ENCODE data around the gene FCHSD1. TPM values are rescaled to one million over a fixed set of nuclear protein-coding genes. Genes with fewer than 3 reads are reported as not detected.
"Not testable (repeated sequence)": the region's sequence is repeated elsewhere in the genome, so short reads cannot be mapped to it uniquely, and the experiment has no call there.

The FCHSD1 gene
- polyA plus RNA-seq, 4 donors: 12.9 to 18.3 (median 14.9) TPM

DNA sequence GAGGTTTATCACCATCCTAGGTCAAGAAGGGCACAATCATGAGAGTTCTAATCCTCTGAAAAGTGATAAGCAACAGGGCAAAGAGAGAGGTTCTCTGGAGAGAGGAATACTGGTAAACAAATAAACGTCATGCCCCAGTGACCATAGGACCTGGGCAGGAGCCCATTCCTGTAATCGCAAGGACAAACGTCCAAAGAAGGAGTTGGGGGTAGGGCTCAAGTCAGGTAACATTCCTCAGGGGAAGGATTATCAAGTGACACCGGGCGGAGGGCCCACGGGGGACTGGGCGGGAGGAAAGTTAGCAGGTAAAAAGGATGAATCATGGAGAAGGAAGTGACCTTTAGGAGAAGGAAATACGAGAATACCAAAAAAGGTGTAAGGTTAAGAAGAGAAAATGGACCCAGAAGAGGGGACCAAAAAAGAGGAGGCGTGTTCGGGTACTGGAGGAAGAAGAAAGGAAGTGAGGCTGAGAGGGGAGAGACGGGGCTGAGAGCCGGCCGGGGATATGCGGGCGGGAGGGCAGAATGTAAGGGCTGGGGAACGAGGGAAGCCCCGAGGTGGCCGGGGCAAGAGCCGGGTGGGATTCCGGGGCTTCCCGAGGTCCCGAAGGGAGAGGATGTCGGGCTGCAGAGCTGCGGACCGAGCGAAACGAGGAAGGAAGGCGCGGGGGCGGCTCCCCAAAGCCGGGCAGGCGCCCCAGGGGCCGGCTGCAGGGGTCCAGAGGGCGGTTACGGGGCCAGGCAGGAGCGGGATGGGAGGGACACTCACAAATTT, 33.0 kb downstream of the FCHSD1 start:
- DNase-seq (ENCODE audit: low read depth in 4 of 4, low spot score in 3 of 4): peak in 1 of 4 donors; percentile 36

DNA sequence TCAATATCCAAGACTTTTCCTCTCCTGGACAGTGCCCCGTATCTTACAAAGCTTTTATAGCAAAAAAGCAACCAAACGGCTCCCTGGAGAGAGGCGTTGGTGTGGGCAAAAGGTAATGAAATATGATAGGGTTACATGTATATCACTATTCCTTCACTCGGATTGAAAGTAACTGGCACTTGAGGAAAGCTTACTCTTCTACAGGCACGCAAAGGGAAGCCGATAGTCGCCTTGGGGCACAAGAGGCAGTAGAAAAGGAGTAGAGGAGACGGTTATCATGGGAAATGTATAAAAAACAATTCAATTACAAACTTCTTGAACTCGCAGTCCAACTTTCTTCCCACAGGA, 33.6 kb downstream of the FCHSD1 start:
- no peak for DNase-seq (ENCODE audit: low read depth in 4 of 4, low spot score in 3 of 4)

DNA sequence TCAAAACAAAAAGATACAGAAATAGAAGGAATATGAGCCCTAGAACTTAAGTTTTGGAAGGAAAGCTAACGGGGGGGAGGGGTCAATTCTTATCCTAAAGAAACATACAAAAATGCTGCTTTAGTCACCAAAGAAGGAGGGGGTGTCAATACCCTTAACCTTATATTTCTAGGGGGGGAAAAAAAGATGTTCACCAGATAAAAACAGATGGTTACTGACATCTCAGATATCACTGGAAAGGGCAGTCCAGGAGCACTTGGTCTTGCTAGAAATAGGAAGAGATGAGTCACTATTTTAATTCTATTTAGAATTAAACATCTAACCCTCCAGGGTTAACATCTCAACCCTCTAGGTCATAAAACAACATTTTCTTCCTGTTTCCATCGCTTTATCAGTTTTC, 34.1 kb downstream of the FCHSD1 start:
- no peak for DNase-seq (ENCODE audit: low read depth in 4 of 4, low spot score in 3 of 4)

DNA sequence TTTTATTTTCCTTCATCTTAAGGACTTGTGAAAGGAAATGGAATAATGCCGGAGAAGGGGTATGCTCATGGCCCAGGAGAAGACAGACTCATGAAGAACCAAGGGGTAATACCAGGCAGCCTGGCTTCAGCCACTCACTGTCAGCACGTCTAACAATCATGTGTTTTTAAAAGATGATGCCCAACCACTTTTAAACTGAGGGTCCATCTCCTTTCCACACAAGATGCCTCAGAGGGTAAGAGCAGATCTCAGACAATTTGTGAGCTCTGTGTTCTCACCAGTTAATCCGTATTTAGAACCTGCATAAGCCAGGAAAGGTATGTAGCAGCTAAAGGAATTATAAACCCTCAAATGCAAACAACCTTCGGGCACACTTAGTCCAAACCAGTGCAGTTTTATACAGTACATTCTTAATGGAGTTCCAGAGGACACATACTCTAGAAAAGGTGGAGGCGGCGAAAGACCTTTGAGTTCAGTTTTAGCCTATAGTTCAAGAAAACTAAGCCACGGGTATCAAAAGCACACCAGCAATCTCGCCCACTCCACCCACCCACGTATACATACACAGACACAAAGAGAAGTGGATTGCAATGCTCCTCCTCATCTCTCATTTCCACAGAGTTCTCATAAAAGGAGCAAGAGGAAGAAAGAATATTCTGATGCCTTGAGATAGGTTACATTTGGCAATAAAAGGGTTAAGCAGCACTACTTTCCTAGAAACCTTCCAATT, 35.1 kb downstream of the FCHSD1 start:
- no peak for DNase-seq (ENCODE audit: low read depth in 4 of 4, low spot score in 3 of 4)

DNA sequence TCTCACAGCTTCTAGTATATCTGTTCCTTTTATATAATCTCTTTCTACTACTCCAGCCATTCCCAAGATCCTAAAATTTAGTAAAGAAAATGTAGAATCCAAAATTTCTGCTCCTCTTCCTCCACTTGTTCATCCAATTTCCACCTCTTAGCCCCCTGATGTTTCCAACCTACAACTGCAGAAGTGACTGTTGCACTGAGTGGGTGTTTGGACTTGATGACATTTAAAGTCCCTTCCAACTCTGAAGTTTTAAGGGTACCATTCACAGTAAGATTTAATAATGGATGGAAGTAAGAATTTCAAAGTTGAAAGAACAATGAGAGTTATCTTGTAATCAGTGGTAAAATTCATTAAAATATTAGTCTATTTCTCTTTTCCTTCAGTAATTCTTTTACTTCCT, 37.9 kb downstream of the FCHSD1 start:
- no peak for DNase-seq (ENCODE audit: low read depth in 4 of 4, low spot score in 3 of 4)

DNA sequence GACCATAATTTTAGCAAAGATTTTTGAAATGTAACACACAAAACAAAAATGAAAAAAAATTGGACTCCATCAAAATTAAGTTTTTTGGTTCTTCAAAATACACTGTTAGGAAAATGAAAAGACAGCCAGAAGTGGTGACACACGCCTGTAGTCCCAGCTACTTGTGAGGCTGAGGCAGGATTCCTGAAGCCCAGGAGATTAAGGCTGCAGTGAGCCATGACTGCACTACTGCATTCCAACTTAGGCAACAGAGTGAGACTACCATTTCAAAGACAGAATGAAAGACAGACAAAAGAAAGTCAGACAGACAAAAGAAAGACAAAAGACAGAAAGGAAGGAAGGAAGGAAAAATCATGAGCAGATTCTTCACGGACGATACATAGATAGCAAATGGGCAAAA, 39.9 kb downstream of the FCHSD1 start:
- no peak for DNase-seq (ENCODE audit: low read depth in 4 of 4, low spot score in 3 of 4)

DNA sequence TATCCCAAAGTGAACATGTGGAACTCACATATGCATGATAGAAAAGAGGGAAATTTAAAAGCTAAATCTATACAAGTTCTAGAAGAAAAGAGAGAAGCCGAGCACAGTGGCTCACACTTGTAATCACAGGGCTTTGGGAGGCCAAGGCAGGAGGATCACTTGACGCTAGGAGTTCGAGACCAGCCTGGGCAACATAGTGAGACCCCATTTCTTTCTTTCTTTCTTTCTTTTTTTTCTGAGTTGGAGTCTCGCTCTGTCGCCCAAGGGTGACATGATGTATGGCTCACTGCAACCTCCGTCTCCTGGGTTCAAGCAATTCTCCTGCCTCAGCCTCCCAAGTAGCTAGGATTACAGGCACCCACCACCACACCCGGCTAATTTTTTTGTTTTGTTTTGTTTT, 41.3 kb downstream of the FCHSD1 start:
- not testable (repeated sequence) for DNase-seq (ENCODE audit: low read depth in 4 of 4, low spot score in 3 of 4)

GRCh38 chr5:141609044-141609443, 42.2 kb downstream of the FCHSD1 start:
- DNase-seq (ENCODE audit: low read depth in 4 of 4, low spot score in 3 of 4): no peak

DNA sequence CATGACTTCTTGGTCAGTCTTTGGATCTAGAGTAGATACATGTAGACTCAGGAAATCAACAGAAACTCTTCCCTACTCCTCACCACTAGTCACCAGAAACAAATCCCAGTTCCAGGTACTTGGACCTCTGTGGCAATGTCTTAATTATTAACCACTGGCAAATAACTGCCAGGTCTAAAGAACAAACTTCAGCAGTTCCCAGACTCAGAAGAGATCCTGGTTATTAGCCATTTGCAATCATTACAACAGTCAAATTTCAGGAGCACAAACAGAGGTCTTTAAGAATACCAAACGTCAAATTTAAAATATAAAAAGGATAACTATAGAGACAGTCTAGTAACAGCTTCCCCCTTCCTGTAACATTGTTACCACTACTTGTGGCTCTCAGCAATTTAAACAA, 42.7 kb downstream of the FCHSD1 start:
- DNase-seq (ENCODE audit: low read depth in 4 of 4, low spot score in 3 of 4): no peak

DNA sequence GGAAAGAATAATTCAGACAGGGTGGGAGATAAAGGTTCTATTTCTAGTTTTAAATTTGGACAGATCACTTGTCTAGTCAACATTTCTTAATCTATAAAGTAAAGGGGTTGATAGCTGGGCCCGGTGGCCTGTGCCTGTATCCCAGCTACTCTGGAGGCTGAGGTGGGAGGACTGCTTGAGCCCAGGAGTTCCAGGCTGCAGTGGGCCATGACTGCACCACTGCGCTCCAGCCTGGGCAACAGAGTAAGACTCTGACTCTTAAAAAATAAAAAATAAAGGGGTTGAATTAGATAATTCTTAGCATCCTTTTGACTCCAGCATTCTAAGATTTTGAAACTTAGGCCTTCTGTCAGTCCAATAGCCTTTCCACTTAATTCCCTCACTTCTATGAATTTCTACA, 43.2 kb downstream of the FCHSD1 start:
- no peak for DNase-seq (ENCODE audit: low read depth in 4 of 4, low spot score in 3 of 4)

GRCh38 chr5:141605523-141606277, 45.5 kb downstream of the FCHSD1 start:
- DNase-seq (ENCODE audit: low read depth in 4 of 4, low spot score in 3 of 4): no peak

DNA sequence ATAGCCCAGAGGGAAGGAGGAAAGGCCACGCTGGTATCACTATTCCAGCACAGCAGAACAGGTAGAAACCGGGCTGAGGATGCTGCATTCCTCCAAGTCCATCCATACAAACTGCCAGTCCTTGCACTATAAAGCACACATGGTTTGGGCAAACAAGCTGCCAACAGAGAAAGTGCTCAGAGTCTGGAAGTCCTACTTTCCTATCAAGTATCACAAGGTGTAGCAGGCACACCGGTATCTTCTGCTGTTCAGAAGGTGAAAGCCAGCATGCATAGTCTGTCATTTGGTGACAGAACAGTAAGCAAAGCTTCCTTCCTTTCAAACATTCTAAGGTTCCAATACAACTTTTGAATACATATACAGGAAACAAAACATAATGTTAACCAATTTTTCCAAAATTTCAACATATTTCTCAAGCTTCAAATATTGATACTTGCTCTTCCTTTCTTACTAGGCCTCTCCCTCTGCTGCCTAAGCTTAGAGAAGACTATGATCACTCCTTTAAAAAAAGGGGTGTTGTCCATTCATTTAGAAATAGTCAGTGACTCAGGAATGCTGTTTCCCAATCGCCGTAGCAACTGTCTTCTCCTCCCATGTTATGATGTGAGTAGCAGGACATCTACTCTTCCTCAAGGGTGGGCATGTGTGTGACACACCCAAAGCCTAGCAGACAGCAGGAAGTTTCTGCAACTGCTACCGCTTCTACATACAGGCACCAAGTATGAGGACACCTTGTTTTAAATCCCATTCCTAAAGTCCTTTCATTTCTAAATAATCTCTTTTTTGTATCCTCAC, 47.1 kb downstream of the FCHSD1 start:
- DNase-seq (ENCODE audit: low read depth in 4 of 4, low spot score in 3 of 4): no peak

GRCh38 chr5:141602606-141603005, 48.6 kb downstream of the FCHSD1 start:
- no peak for DNase-seq (ENCODE audit: low read depth in 4 of 4, low spot score in 3 of 4)

DNA sequence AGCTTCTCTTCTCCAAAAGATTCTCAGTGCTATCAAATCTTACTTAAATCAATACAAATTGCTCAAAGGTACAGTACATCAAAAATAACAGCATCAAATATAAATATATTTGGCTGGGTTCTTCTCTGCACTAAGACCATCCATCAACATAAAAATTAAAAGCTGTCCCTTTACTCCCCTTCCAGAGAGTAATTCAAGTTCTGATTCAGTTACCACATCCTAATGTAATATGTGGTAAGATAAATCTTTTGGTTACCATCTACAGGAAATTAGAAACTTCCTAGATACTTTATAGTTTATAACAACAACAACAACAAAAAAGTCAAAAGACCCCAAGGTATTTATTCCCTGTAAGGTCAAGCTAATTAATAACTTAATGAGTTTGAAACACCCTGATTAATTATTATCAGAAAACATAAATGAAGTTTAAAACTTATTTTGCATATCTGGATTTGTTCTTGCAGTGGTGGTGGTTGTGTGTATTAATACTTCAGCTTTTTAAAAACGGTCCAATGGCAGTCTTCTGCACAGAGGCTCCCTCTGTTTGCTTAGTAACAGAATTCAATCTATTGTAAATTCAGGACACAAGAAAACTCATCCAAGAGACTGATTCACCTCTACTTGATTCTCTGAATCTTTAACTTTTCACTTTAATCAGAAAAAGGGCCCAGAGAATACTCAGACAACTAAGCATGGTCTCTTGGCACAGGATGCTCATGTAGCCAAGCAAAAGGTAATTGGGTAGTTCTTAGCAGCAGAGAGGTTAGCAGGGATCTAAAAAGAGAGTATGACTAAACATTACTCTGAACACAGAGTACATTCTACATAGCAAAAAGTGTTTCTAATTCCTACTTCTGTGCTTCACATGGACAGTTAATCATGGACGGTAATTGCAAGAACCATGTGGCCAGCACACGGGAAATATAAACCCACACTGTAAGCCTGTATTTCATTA, 52.5 kb downstream of the FCHSD1 start:
- no peak for DNase-seq (ENCODE audit: low read depth in 4 of 4, low spot score in 3 of 4)

- DNase-seq (ENCODE audit: low read depth in 4 of 4, low spot score in 3 of 4): no peak
Measured at GRCh38 chr5:141597814-141598213, 53.4 kb downstream of the FCHSD1 start.

GRCh38 chr5:141597394-141597793, 53.8 kb downstream of the FCHSD1 start:
- DNase-seq (ENCODE audit: low read depth in 4 of 4, low spot score in 3 of 4): no peak

DNA sequence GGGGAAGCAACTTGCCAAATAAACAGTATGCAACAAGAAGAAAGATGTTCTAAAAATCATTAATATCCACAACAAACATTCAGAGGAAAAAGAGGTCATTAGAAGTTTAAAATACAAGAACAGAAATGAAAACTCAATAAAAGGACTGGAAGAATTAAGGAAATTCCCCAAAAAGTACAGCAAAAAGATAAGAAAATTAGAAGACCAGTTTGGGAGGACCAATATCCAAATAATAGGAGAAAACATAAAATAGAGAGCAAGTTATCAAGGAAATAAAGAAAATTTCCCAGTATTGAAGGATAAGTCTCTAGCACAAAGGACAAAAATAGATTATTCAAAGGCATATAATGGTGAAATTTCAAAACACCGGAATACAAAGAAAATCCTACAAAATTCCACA, 54.4 kb downstream of the FCHSD1 start:
- DNase-seq (ENCODE audit: low read depth in 4 of 4, low spot score in 3 of 4): no peak

DNA sequence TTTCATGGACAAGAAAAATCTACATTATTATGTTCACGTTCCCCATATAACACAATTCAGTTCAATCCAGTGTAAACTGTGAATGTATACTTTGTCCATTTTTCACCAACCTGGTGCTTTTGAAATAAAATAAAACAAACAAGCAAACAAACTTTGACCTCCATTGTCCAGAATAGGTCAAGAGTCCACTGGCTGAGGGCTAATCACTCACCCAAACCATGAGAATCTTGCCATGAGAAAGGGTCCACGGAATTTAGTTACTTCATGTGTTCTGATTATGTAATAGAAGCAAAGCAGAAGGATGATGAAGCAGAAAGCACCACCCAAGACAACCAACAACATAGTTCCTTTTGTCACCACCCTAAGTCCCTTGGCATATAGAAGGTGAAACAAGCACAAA, 61.1 kb downstream of the FCHSD1 start:
- no peak for DNase-seq (ENCODE audit: low read depth in 4 of 4, low spot score in 3 of 4)
